EH (cell line): Measurements from ENCODE around the gene FLNA.
"Not testable (repeated sequence)": the region's sequence is repeated elsewhere in the genome, so short reads cannot be mapped to it uniquely, and the experiment has no call there.

ENCODE experiments used
- DNase-seq: peaks from one replicate; pipeline ENCODE4 v3.0.0-alpha.2; 2015; ENCODE audit warnings: low read depth

Gene FLNA

GRCh38 chrX:154399527-154400368 lies 25.3 kb upstream of the FLNA start:
- peak; percentile 27 for DNase-seq

GRCh38 chrX:154398668-154399526 lies 24.5 kb upstream of the FLNA start:
- DNase-seq: peak; percentile 84

GRCh38 chrX:154397888-154398667 lies 23.6 kb upstream of the FLNA start, which contains the start of gene RPL10:
Gene RPL10, plus strand, starts transcription at chrX:154398377. Its CDS starts 143 bp downstream, at chrX:154398520.
- DNase-seq: peak; percentile 96

GRCh38 chrX:154396973-154397887 lies 22.8 kb upstream of the FLNA start:
- peak; percentile 76 for DNase-seq

- DNase-seq: not testable (repeated sequence)
Measured at GRCh38 chrX:154396363-154396762, 21.9 kb upstream of the FLNA start.

- not testable (repeated sequence) for DNase-seq
Measured at GRCh38 chrX:154389812-154390747, 15.6 kb upstream of the FLNA start.

- not testable (repeated sequence) for DNase-seq
Measured at GRCh38 chrX:154388649-154389048, 14.2 kb upstream of the FLNA start.

- DNase-seq: not testable (repeated sequence)
Measured at GRCh38 chrX:154388094-154388493, 13.7 kb upstream of the FLNA start.

- DNase-seq: peak; percentile 49
Measured at GRCh38 chrX:154384284-154384892, 10.0 kb upstream of the FLNA start.

- no peak for DNase-seq
Measured at GRCh38 chrX:154383359-154384283, 9.2 kb upstream of the FLNA start.

- no peak for DNase-seq
Measured at GRCh38 chrX:154382483-154383069, 8.1 kb upstream of the FLNA start.

- DNase-seq: no peak
Measured at GRCh38 chrX:154381271-154381670, 6.8 kb upstream of the FLNA start.

GRCh38 chrX:154380787-154381186 lies 6.4 kb upstream of the FLNA start:
- DNase-seq: no peak

- no peak for DNase-seq
Measured at GRCh38 chrX:154380153-154380552, 5.7 kb upstream of the FLNA start.

- no peak for DNase-seq
Measured at GRCh38 chrX:154379569-154379951, 5.1 kb upstream of the FLNA start.

- peak; percentile 98 for DNase-seq
Measured at GRCh38 chrX:154378799-154379568, 4.5 kb upstream of the FLNA start, which contains the start of gene EMD. Gene EMD, plus strand, starts transcription at chrX:154379295. Its CDS starts 190 bp downstream, at chrX:154379485.
